HepG2 (cell line): ENCODE results near the gene AQP7. TPM values are rescaled to one million over a fixed set of nuclear protein-coding genes. Genes with fewer than 3 reads are reported as not detected.

ENCODE experiments used
- ATAC-seq: fragments of 200-7000 bp; cut with Tn5 transposase; 3 replicates; pipeline ENCODE4 v1.9.1; 2020; ENCODE audit warnings: mild to moderate bottlenecking, moderate library complexity
- BruUV-seq: library from RNA; stranded (reverse); fragments of 400-500 nt; replicated peaks from 2 replicates; lab custom pipeline; 2021; lab: Mats Ljungman, UMichigan
- CTCF ChIA-PET: fragments of 300-600 bp; formaldehyde crosslinking; extraction: SDS; loops from one replicate; lab custom pipeline; 2021; ENCODE audit warnings: low total read pairs, inconsistent platforms, low intra/inter-chr PET ratio; lab: Yijun Ruan, JAX
- POLR2A ChIA-PET: fragments of 350-600 bp; sonication (Branson Sonifier 250); formaldehyde crosslinking; loops from one replicate; lab custom pipeline; 2020; ENCODE audit warnings: antibody characterized with exemption, inconsistent platforms; lab: Yijun Ruan, JAX
- DNase-seq: peaks from one replicate; pipeline ENCODE4 v3.0.0-alpha.2; 2015; ENCODE audit warnings: low spot score
- FAIRE-seq: peaks from 3 replicates; lab custom pipeline; 2011; peaks lifted over from hg19 to GRCh38; lab: Jason Lieb, UNC
- H2AFZ ChIP-seq: one replicate; pipeline ENCODE4 v1.6.1; 2011; ENCODE audit warnings: low read length, inconsistent platforms
- H3K27ac ChIP-seq: fragments of 300-600 bp; 3 replicates; pipeline ENCODE4 v1.8.0; 2011; ENCODE audit warnings: mixed run types, mild to moderate bottlenecking, mixed read lengths, low read length, inconsistent platforms; ENCODE audit not compliant: insufficient read depth; ENCODE audit errors: extremely low read length
- H3K27me3 ChIP-seq, 2 experiments: fragments of 200-600 bp in 1 of 2; 2 replicates in 1 of 2; 3 replicates in 1 of 2; pipeline versions ENCODE4 v1.6.0 to v1.8.0; 2011; ENCODE audit warnings: low read length in 2 of 2, mild to moderate bottlenecking in 2 of 2, moderate library complexity in 2 of 2, inconsistent platforms in 1 of 2; ENCODE audit not compliant: insufficient read depth in 2 of 2, control insufficient read depth in 1 of 2
- H3K36me3 ChIP-seq, 2 experiments: fragments of 200-600 bp in 1 of 2; replicated peaks in 1 of 2; 2 replicates in 1 of 2; 3 replicates in 1 of 2; pipeline versions ENCODE4 v1.5.1 to v1.8.0; 2011; ENCODE audit warnings: low read length in 2 of 2, inconsistent platforms in 1 of 2; ENCODE audit not compliant: insufficient read depth in 2 of 2, control insufficient read depth in 1 of 2
- H3K4me1 ChIP-seq: 2 replicates; pipeline ENCODE4 v1.5.1; 2012; ENCODE audit warnings: low read length, inconsistent platforms; ENCODE audit not compliant: insufficient read depth
- H3K4me2 ChIP-seq: 2 replicates; pipeline ENCODE4 v1.6.0; 2011; ENCODE audit warnings: low read depth, low read length, inconsistent platforms
- H3K4me3 ChIP-seq, 3 experiments: fragments of 200-600 bp in 1 of 3; sonication (generic), shearing (Covaris generic) in 1 of 3; replicated peaks in 1 of 3; 2 replicates each; pipeline ENCODE4 v1.5.1; 2011 to 2016; ENCODE audit warnings: low read length in 3 of 3, inconsistent platforms in 2 of 3, low read depth in 2 of 3, mild to moderate bottlenecking in 2 of 3, control low read depth in 1 of 3, mixed read lengths in 1 of 3; ENCODE audit not compliant: insufficient read depth in 1 of 3
- H3K79me2 ChIP-seq: one replicate; pipeline ENCODE4 v1.6.1; 2011; ENCODE audit warnings: low read length, inconsistent platforms; ENCODE audit not compliant: insufficient read depth
- H3K9ac ChIP-seq: 2 replicates; pipeline ENCODE4 v1.6.0; 2011; ENCODE audit warnings: mild to moderate bottlenecking, low read depth, low read length, inconsistent platforms; ENCODE audit not compliant: insufficient read depth
- H3K9me3 ChIP-seq: 2 replicates; pipeline ENCODE4 v1.5.1; 2012; ENCODE audit warnings: mild to moderate bottlenecking, low read length
- H4K20me1 ChIP-seq: 2 replicates; pipeline ENCODE4 v1.6.0; 2011; ENCODE audit warnings: inconsistent platforms, mild to moderate bottlenecking, low read length, moderate library complexity; ENCODE audit not compliant: insufficient read depth
- CEBPB ChIP-seq: IDR thresholded peaks from 2 replicates; pipeline ENCODE4 v1.6.1; 2011; ENCODE audit warnings: low read depth, low read length, improper control_type of control experiment, borderline replicate concordance
- CEBPG ChIP-seq: IDR thresholded peaks from 2 replicates; pipeline ENCODE4 v1.6.1; 2016
- CREBL2 ChIP-seq: sonication (generic); formaldehyde crosslinking; IDR thresholded peaks from 2 replicates; pipeline ENCODE4 v1.8.1; 2023; ENCODE audit warnings: missing genetic modification reagents, mild to moderate bottlenecking, borderline replicate concordance
- ELF4 ChIP-seq: sonication (generic); formaldehyde crosslinking; IDR thresholded peaks from 2 replicates; pipeline ENCODE4 v1.5.0; 2020; ENCODE audit warnings: missing genetic modification reagents, mild to moderate bottlenecking, moderate library complexity, borderline replicate concordance
- ERF ChIP-seq: IDR thresholded peaks from 2 replicates; pipeline ENCODE4 v1.6.1; 2018; ENCODE audit warnings: missing biosample characterization, missing genetic modification reagents
- GPBP1L1 ChIP-seq: sonication (generic); formaldehyde crosslinking; IDR thresholded peaks from 2 replicates; pipeline ENCODE4 v1.5.0; 2020; ENCODE audit warnings: mild to moderate bottlenecking, missing genetic modification reagents
- HMG20A ChIP-seq: IDR thresholded peaks from 2 replicates; pipeline ENCODE4 v1.6.1; 2016; ENCODE audit warnings: borderline replicate concordance
- MXD4 ChIP-seq: IDR thresholded peaks from 2 replicates; pipeline ENCODE4 v1.6.1; 2016; ENCODE audit warnings: mild to moderate bottlenecking, missing biosample characterization, missing genetic modification reagents
- NCOA5 ChIP-seq: sonication (generic); formaldehyde crosslinking; IDR thresholded peaks from 2 replicates; pipeline ENCODE4 v1.4.0; 2020; ENCODE audit warnings: missing genetic modification reagents
- NKX3-1 ChIP-seq: sonication (generic); formaldehyde crosslinking; IDR thresholded peaks from 2 replicates; pipeline ENCODE4 v1.5.0; 2020; ENCODE audit warnings: missing genetic modification reagents
- SIN3A ChIP-seq: IDR thresholded peaks from 2 replicates; pipeline ENCODE4 v1.6.1; 2011; ENCODE audit warnings: low read depth, mild to moderate bottlenecking, control low read depth, low read length, borderline replicate concordance
- SMYD3 ChIP-seq: sonication (generic); formaldehyde crosslinking; IDR thresholded peaks from 2 replicates; pipeline ENCODE4 v1.8.1; 2023; ENCODE audit warnings: mild to moderate bottlenecking, missing genetic modification reagents
- SPEN ChIP-seq: sonication (generic); formaldehyde crosslinking; IDR thresholded peaks from 2 replicates; pipeline ENCODE4 v1.5.1; 2020; ENCODE audit warnings: low read depth, mild to moderate bottlenecking, missing genetic modification reagents
- STAT5B ChIP-seq: sonication (generic); formaldehyde crosslinking; IDR thresholded peaks from 2 replicates; pipeline ENCODE4 v1.4.0; 2020; ENCODE audit warnings: missing genetic modification reagents
- TRIM24 ChIP-seq: sonication (generic); formaldehyde crosslinking; IDR thresholded peaks from 2 replicates; pipeline ENCODE4 v1.8.0; 2022; ENCODE audit warnings: mild to moderate bottlenecking, missing genetic modification reagents
- ZNF234 ChIP-seq: sonication (generic); formaldehyde crosslinking; conservative IDR thresholded peaks from 2 replicates; pipeline ENCODE4 v1.5.1; 2020; ENCODE audit warnings: mild to moderate bottlenecking, missing genetic modification reagents
- ZNF766 ChIP-seq: sonication (generic); formaldehyde crosslinking; IDR thresholded peaks from 2 replicates; pipeline ENCODE4 v1.5.0; 2020; ENCODE audit warnings: missing genetic modification reagents, borderline replicate concordance
- ZNF770 ChIP-seq: sonication (generic); formaldehyde crosslinking; IDR thresholded peaks from 2 replicates; pipeline ENCODE4 v1.5.0; 2020; ENCODE audit warnings: mild to moderate bottlenecking, missing genetic modification reagents
- ZNF850 ChIP-seq: sonication (generic); formaldehyde crosslinking; conservative IDR thresholded peaks from 2 replicates; pipeline ENCODE4 v1.9.0; 2021; ENCODE audit warnings: mild to moderate bottlenecking, missing genetic modification reagents
- WGBS: methylation state at CpG from one replicate; pipeline ENCODE4 v1.1.6; 2017; ENCODE audit warnings: low lambda C conversion rate; 5-methylcytosine and 5-hydroxymethylcytosine counted together
- in situ Hi-C: cut with HindIII; loops from 2 replicates; pipeline ENCODE4 v1.10.0; 2017; ENCODE audit warnings: low pct_unique_long_range_greater_than_20kb; ENCODE audit not compliant: extremely low pct_ligation_motif_present
- intact Hi-C: fragments of 100-400 bp; cut with micrococcal nuclease; formaldehyde crosslinking; loops from one replicate; pipeline ENCODE4 v1.10.0; 2022; ENCODE audit not compliant: unreplicated experiment
- polyA plus RNA-seq, 8 experiments: library from polyadenylated mRNA; depleted of rRNA in 3 of 8; stranded (reverse) in 7 of 8; unstranded in 1 of 8; fragments of >200 nt; fragmentation: Illumina TruSeq in 4 of 8; extraction: Trizol in 4 of 8; gene quantifications; 2 replicates each; pipeline versions ENCODE4 v1.2.1 to v1.2.3, GENCODE V29; 2011 to 2016; ENCODE audit warnings: low read depth in 4 of 8, missing spikeins in 1 of 8, mixed read lengths in 1 of 8; ENCODE audit not compliant: insufficient read depth in 1 of 8
- total RNA-seq, 5 experiments: library from RNA; depleted of rRNA; stranded (reverse); fragments of >200 nt; fragmentation: Illumina TruSeq; extraction: Trizol; gene quantifications; 2 replicates each; pipeline ENCODE4 v1.2.3, GENCODE V29; 2016; ENCODE audit warnings: low read depth in 1 of 5

The AQP7 gene
- total and polyA plus RNA-seq, 2 of the 13 experiments (the other 11 are each of a cell fraction or from before 2014, with no cell fraction given): 1.9 to 2.1 TPM

GRCh38 chr9:33350310-33350709, 52.1 kb downstream of the AQP7 start (continued):
- no peak for TF ChIP-seq SPEN (CRISPR knock-in tag)
- TF ChIP-seq ZNF770 (CRISPR knock-in tag): no peak
- TF ChIP-seq SMYD3 (CRISPR knock-in tag): no peak
- TF ChIP-seq NCOA5: no peak

- TF ChIP-seq HMG20A (CRISPR knock-in tag) (no peak), ERF (CRISPR knock-in tag) (no peak), ZNF234 (CRISPR knock-in tag) (no peak), CEBPB (peak; percentile 49; the same call in 1 of the 2 replicates), TRIM24 (CRISPR knock-in tag) (no peak), NKX3-1 (CRISPR knock-in tag) (no peak), ELF4 (CRISPR knock-in tag) (no peak), ZNF850 (CRISPR knock-in tag) (no peak), ZNF766 (CRISPR knock-in tag) (no peak), GPBP1L1 (CRISPR knock-in tag) (no peak), MXD4 (no peak), STAT5B (CRISPR knock-in tag) (no peak), SIN3A (no peak), CEBPG (CRISPR knock-in tag) (peak; percentile 39; the same call in 1 of the 2 replicates), CREBL2 (CRISPR knock-in tag) (no peak)
- TF ChIP-seq, all 625 proteins: peak for 2
- BruUV-seq: no TSS peak
- H3K4me3 ChIP-seq: no peak overlapping the region
- H2AFZ ChIP-seq: no peak overlapping the region
- H4K20me1 ChIP-seq: no peaks in the 10 kb centered on the region
- H3K79me2 ChIP-seq: no peaks in the 10 kb centered on the region
- H3K4me1 ChIP-seq: no peaks in the 10 kb centered on the region
- FAIRE-seq (no peak), ATAC-seq (no peak), DNase-seq (no peak)
- in situ Hi-C loops: no loop called here
- POLR2A ChIA-PET: interaction anchor here (1.8 kb wide), 1 partner anchor 49 kb away, joined by 5 read pairs; no protein-coding TSS in a partner anchor
- no peaks in the 10 kb centered on the region for H3K27me3 ChIP-seq
- CTCF ChIA-PET: no interaction called here
- no peak overlapping the region for H3K4me2 ChIP-seq
- H3K36me3 ChIP-seq: peaks cover 16 to 44% of the 10 kb centered on the region in 2 experiments
- no peak overlapping the region for H3K27ac ChIP-seq
- no peak overlapping the region for H3K9ac ChIP-seq
- no peaks in the 10 kb centered on the region for H3K9me3 ChIP-seq
- intact Hi-C loops: no loop called here
- WGBS: 100% methylated on average over 2 of the region's 2 CpGs
These were observed 52.6 kb downstream of the AQP7 start for GRCh38 chr9:33349743-33350142.
